Tibial nerve (tissue), 4 donors: ENCODE results near the gene MAP3K7CL.

Source experiments
- EP300 ChIP-seq, 2 donors: sonication (generic); formaldehyde crosslinking; IDR thresholded peaks; one replicate each; pipeline ENCODE4 v1.6.1; 2017; ENCODE audit warnings: antibody characterized with exemption in 2 of 2, mild to moderate bottlenecking in 1 of 2
- POLR2A ChIP-seq, 2 donors: fragments of 450-650 bp; IDR thresholded peaks; one replicate each; pipeline ENCODE4 v1.6.1; 2017; ENCODE audit warnings: antibody characterized with exemption in 2 of 2, mild to moderate bottlenecking in 2 of 2, moderate library complexity in 2 of 2
- TF ChIP-seq, protein P1 (sequence below), 5 experiments: fragments of 200-600 bp in 3 of 5; fragments of 450-650 bp in 2 of 5; sonication (generic) in 3 of 5; IDR thresholded peaks; one replicate each; pipeline ENCODE4 v1.5.1; 2016 to 2019; ENCODE audit warnings: antibody characterized with exemption in 5 of 5, mild to moderate bottlenecking in 3 of 5, moderate library complexity in 2 of 5

DNA sequence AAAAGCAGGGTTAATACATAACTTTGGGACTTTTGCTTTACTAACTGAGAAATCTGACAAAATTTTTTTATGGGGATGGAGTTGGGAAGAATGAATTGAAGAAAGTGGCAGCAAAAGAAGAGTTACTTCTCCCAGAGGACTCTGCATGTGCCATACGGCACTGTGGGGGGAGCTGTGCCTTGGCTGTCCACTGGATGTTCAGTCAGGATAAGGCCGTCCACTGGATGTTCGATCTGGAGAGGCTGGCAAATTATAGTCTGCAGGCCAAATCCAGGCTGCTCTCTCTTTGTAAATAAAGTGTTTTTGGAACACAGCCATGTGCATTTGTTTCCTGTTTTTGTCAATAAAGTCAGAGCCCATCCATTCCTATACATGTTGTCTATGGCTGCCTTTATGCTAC is 4.5 kb upstream of the MAP3K7CL start:
- TF ChIP-seq, protein P1, sequence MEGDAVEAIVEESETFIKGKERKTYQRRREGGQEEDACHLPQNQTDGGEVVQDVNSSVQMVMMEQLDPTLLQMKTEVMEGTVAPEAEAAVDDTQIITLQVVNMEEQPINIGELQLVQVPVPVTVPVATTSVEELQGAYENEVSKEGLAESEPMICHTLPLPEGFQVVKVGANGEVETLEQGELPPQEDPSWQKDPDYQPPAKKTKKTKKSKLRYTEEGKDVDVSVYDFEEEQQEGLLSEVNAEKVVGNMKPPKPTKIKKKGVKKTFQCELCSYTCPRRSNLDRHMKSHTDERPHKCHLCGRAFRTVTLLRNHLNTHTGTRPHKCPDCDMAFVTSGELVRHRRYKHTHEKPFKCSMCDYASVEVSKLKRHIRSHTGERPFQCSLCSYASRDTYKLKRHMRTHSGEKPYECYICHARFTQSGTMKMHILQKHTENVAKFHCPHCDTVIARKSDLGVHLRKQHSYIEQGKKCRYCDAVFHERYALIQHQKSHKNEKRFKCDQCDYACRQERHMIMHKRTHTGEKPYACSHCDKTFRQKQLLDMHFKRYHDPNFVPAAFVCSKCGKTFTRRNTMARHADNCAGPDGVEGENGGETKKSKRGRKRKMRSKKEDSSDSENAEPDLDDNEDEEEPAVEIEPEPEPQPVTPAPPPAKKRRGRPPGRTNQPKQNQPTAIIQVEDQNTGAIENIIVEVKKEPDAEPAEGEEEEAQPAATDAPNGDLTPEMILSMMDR (IDR thresholded peaks at IDR 0.05): no peak
- TF ChIP-seq POLR2A (IDR thresholded peaks at IDR 0.05) (no peak), EP300 (IDR thresholded peaks at IDR 0.05) (no peak)
